Measurements from ENCODE around the gene ZC3H7A.
"Not testable (repeated sequence)": the region's sequence is repeated elsewhere in the genome, so short reads cannot be mapped to it uniquely, and the experiment has no call there.

ZC3H7A gene, protein sequence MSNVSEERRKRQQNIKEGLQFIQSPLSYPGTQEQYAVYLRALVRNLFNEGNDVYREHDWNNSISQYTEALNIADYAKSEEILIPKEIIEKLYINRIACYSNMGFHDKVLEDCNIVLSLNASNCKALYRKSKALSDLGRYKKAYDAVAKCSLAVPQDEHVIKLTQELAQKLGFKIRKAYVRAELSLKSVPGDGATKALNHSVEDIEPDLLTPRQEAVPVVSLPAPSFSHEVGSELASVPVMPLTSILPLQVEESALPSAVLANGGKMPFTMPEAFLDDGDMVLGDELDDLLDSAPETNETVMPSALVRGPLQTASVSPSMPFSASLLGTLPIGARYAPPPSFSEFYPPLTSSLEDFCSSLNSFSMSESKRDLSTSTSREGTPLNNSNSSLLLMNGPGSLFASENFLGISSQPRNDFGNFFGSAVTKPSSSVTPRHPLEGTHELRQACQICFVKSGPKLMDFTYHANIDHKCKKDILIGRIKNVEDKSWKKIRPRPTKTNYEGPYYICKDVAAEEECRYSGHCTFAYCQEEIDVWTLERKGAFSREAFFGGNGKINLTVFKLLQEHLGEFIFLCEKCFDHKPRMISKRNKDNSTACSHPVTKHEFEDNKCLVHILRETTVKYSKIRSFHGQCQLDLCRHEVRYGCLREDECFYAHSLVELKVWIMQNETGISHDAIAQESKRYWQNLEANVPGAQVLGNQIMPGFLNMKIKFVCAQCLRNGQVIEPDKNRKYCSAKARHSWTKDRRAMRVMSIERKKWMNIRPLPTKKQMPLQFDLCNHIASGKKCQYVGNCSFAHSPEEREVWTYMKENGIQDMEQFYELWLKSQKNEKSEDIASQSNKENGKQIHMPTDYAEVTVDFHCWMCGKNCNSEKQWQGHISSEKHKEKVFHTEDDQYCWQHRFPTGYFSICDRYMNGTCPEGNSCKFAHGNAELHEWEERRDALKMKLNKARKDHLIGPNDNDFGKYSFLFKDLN

DNA sequence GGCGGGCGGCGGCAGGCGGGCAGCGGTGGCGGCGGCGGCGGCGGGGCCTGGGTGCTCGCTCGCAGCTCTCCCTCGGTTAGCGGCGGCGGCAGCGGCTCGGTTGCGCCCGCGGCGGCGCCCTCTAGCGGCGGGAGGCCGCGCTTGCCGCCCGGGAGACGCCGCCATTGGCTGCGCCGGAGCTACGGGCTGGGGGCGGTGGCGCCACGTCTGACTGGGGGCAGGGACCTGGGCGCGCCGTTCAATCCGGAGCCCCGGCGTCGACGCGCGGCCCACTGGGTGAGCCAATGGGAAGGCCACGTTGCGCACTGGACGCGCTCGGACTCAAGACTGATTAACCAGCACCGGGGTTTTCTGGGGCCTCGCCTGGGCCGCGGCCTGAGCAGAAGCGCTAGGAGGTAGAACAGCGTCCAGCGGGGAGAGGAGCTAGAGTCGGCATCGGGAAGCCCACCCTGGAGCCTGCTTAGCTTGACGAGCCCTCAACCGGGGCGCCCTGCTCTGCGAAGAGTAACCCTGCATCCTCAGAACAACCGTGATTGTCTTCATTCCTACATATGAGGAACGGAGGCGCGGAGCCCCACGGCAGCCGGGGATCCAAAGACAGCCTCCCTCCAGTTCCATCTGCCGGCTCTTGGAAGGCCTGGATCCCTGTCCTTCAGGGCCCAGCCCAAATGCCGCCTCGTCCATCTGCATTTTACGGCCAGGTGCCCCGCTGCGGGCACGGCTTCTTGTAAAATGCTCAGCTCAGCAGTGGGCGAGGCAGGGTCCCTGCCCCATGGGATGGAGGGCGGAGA lies at the start of gene ZC3H7A:
TSS of gene ZC3H7A (minus strand) at position 93 of the 791 bp plus-strand sequence. CDS start 14,904 bp downstream, outside the sequence.
- DNase-seq (ENCODE audit: low read depth) = peak; percentile 90

DNA sequence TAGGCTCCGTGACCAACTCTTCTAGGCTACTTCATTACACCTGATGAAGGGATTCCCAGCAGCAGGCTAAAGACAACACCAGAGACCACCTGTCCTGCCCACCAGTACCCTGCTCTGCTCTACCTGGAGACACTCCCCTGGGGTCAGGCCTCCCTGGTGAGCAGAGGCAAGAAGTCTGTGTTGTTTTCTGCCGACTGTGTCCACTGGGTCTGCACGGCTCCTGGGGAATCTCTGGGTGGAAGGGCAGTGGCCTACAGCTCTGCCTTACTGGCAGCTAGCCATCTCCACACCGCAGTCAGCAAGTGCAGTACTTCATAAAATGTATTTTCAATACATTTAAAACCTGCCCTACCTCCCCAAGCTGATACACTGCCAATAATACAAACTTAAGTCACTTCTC lies 47.4 kb upstream of the ZC3H7A start:
- no peak for DNase-seq (ENCODE audit: low read depth)

DNA sequence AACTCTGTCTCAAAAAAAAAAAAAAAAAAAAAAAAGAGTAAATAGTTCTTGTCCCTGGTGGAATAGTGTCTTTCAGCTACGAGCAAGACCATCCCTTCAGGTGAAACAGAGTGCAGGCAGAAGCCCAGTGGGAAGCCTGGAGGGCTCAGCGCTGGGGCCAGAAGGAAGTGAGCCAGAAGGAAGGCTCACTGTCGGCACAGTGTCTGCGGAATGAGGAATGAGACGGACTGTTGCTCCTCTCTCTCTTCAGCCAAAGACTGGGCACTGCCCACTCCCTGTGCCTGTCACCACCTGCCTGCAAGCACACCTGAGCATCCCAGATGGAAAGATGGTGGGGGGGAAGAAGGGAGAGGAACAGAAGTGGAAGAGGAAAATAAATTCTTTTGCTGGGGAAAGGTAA lies 46.8 kb upstream of the ZC3H7A start:
- DNase-seq (ENCODE audit: low read depth) = no peak

DNA sequence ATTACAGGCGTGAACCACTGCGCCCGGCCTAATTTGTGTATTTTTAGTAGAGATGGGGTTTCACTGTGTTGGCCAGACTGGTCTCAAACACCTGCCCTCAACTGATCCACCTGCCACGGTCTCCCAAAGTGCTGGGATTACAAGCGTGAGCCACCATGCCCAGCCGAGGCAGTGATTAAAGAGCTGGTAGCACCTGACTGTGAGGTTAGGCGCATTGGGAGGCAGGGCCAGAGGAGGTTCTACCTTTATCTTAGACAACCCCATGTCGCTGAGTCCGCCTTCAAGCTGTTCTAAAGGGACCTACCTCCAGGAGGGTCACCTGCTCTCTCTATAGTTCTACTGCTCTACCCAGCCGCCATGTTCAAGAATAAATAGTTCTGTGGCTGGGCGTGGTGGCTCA lies 46.1 kb upstream of the ZC3H7A start:
- no peak for DNase-seq (ENCODE audit: low read depth)

DNA sequence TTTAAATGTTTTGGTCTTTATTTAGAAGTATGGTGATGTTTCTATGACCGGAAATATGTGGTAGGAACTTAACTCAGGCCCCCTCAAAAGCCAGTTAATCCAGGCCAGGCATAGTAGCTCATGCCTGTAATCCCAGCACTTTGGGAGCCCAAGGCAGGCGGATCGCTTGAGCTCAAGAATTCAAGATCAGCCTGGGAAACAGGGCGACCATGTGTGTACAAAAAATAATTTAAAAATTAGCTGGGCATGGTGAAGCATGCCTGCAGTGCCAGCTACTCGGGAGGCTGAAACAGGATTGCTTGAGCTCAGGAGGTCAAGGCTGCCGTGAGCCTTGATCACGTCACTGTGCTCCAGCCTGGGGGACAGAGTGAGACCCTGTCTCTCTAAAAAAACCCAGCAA lies 44.0 kb upstream of the ZC3H7A start:
- no peak for DNase-seq (ENCODE audit: low read depth)

DNA sequence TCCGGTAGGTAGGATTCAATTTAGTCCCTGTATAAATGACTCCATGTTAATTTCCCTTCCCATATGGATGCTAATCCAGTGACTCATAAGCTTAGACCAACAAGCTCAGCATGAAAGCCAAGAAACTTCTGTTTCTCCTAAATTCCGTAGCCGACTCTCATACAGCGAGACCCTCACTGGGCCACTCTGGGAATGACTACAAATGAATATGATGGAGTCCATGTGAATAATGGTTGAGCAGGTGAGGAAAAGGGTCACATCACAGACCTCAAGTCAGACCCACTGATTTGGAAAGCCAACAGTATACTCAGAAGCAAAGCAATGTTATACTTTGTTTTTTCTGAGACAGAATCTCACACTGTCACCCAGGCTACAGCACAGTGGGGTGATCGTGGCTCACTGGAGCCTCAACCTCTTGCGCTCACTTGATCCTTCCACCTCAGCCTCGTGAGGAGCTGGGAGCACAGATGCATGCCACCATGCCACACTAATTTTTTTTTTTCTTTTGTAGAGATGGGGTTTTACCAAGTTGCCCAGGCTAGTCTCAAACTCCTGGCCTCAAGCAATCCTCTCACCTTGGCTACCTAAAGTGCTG lies 39.7 kb upstream of the ZC3H7A start:
- DNase-seq (ENCODE audit: low read depth) = no peak

DNA sequence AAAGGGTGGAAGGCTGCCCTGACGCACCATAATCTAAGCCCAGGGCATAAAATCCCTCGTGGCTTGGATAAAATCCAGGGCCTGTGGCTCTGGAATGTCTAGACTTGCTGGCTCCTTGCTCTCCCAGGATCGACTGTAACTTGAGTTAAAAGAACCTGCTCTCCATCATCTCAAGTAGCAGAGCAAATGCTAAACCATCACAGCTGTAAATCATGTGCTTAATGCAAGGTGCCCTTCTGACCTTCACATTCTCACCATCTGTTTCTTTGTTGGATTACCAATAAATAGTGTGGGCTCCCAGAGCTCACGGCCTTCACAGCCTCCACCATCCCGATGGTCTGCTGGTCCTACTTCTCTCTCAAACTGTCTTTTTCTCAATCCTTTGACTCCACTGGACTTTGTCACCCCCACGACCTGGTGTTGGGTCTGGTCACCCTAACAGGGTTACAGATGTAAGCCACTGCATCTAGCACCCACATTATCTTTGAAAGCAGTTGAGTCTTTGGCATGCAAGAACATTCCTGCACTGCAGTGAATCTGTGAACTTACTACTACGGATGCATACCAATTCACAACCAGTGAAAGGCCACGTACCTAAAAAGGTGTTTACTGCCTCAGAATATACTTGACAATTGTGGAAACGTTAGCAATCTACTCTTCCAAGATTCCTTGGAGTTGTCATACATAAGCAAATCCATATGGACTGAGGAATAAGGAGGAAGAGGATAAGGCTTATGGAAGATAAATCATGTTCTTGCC lies 39.0 kb upstream of the ZC3H7A start:
- DNase-seq (ENCODE audit: low read depth) = no peak

DNA sequence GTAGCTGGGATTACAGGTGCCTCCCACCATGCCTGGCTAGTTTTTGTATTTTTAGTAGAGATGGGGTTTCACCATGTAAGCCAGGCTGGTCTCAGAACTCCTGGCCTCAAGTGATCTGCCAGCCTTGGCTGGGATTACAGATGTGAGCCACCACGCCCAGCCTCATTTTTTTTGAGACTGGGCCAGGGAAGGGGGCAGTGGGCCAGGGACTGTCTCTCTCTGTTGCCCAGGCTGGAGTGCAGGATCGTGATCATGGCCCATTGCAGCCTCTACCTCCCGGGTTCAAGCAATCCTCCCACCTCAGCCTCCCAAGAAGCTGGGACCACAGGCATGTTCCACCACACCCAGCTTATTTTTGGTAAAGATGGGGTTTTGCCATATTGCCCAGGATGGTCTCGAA lies 38.3 kb upstream of the ZC3H7A start:
- no peak for DNase-seq (ENCODE audit: low read depth)

DNA sequence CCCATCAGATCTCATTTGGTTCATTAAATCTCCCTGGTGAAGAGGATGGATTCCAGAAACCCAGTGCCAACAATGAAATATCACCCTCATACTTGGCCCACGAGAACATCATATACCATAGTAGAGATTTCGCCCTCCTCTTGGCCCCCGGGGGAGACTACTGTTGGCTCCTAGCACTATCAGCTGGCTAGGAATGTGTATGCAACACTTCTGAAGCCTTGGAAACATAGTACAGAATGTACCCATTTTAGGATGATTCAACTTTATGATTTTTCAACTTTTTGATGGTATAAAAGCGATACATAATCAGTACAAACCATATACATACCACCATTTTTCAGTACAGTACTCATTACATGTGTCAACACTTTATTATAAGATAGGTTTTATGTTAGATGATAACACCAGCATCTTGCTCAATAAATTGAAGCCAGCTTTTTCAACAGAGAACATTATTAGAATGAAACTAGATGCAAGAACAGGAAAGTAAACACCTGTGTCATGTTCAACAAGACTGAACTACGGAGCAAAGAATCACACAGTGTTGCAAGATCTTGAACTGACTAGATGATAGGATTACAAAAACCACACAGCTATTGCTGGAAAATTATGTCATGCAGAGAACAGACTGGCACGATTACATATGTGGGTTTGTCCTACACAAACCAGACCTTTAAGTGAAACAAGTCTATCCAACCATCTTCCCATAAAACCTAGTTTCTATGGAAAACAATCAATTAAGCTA lies 37.1 kb upstream of the ZC3H7A start:
- no peak for DNase-seq (ENCODE audit: low read depth)

DNA sequence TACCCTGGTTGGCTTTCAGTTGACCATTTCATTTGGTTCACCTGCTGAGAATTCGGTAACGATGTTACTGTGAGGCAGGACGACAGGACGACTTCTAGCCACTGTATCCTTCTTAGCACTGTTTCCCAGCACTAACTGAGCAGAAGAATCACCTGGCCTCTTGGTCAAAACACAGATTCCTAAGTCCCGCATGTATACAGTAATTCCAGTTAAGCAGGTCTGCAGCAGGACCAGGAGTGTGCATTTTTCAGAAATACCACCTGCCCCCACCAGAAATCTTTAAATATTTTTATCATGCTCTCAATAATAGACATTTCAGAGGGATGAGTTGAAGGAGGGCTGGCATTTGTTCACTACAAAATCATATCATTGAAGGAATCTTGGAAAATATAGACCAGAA lies 31.6 kb upstream of the ZC3H7A start:
- no peak for DNase-seq (ENCODE audit: low read depth)

DNA sequence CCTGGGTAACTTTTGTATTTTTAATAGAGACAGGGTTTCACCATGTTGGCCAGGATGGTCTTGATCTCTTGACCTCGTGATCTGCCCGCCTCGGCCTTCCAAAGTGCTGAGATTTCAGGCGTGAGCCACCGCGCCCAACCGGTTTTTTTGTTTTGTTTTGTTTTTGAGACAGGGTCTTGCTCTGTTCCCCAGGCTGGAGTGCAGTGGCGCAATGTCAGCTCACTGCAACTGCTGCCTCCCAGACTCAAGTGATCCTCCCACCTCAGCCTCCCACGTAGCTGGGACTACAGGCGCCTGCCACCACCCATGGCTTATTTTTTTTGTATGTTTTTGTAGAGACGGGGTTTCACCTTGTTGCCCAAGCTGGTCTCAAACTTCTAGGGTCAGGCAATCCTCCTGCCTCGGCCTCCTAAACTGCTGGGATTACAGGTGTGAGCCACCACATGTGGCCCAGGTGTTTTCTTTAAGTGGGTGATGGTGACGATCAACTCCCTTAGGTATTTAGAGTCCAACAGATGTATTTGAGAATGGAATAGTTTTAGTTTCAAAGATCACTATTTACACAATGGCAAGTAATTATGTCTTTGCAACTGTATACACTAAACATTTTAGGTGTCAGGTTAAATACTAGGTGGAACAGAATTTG lies 28.6 kb upstream of the ZC3H7A start:
- not testable (repeated sequence) for DNase-seq (ENCODE audit: low read depth)

DNA sequence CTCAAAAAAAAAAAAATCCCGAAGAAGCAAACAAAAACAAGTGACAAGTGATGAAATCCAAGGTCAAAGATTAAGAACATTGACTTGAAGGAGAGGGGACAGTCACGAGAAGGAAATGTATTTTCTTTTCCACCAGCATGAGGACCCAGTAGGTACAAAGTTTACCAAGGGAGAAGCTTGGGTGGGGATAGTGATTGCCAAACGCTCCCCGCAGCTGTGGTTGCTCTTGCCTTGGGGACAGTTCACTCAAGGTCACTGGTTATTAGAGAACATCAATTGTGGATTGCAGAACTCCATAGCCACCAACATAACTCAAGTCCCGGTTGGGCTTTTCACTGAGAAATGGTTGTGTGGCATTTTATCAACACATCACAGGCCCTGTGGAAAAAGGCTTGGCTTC lies 27.3 kb upstream of the ZC3H7A start:
- no peak for DNase-seq (ENCODE audit: low read depth)

DNA sequence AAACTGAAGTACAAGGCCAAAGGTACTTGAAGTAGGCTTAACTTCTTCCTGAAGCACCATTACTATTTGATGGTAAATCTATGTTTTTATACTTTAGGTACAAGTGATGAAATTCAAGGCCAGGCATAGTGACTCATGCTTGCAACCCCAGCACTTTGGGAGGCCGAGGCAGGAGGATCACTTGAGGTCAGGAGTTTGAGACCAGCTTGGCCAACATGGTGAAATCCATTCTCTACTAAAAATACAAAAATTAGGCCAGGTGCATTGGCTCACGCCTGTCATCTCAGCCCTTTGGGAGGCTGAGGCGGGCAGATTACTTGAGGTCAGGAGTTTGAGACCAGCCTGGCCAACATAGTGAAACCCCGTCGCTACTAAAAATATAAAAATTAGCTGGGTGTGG lies 26.6 kb upstream of the ZC3H7A start:
- not testable (repeated sequence) for DNase-seq (ENCODE audit: low read depth)

DNA sequence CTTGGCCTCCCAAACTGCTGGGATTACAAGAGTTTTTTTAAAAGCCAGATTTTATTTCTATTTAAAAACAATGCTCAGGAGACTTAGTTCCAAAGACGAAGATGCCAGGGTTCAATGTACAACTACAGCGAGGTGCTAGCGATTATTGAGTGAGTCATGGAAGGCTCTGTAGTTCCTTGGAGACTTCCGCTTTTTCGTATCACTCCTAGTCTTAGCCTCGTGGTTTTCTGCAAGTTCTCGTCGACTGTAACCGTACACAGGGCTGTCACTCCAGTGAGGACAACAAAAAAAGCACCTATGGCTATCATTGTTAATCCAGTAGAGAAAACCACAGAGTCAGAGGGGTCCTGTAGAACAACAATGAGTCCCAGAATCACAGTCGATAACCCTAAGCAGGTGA lies 22.7 kb upstream of the ZC3H7A start:
- DNase-seq (ENCODE audit: low read depth) = no peak

DNA sequence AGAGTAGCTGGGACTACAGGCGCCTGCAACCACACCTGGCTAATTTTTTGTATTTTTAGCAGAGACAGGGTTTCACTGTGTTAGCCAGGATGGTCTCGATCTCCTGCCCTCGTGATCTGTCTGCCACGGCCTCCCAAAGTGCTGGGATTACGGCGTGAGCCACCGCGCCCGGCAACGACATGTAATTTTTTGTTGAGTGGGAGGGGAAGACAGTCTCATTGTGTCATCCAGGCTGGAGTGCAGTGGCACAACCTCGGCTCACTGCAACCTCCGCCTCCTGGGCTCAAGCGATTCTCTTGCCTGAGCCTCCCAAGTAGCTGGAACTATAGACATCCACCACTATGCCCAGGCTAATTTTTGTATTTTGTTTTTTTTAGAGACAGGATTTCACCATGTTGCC lies 21.9 kb upstream of the ZC3H7A start:
- DNase-seq (ENCODE audit: low read depth) = not testable (repeated sequence)

DNA sequence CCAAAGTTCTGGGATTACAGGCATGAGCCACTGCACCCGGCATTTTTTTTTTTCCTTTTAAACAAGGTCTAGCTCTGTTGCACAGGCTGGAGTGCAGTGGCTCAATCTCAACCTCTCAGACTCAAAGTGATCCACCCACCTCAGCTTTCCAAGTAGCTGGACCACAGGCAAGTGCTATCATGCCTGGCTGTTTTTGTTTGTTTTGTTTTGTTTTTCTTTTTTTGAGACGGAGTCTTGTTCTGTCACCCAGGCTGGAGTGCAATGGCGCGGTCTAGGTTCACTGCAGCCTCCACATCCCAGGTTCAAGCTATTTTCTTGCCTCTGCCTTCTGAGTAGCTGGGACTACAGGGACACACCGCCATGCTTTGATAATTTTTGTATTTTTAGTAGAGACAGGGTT lies 19.1 kb upstream of the ZC3H7A start:
- DNase-seq (ENCODE audit: low read depth) = no peak

DNA sequence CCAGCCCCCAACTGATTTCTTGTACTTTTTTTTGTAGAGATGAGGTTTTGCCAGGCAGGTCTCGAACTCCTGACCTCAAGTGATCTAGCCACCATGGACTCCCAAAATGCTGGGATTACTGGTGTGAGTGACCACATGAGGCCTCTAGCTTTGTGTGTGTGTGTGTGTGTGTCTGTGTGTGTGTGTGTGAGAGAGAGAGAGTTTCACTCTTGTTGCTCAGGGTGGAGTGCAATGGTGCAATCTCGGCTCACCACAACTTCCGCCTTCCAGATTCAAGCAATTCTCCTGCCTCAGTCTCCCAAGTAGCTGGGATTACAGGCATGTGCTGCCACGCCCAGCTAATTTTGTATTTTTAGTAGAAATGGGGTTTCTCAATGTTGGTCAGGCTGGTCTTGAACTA lies 17.7 kb upstream of the ZC3H7A start:
- not testable (repeated sequence) for DNase-seq (ENCODE audit: low read depth)

DNA sequence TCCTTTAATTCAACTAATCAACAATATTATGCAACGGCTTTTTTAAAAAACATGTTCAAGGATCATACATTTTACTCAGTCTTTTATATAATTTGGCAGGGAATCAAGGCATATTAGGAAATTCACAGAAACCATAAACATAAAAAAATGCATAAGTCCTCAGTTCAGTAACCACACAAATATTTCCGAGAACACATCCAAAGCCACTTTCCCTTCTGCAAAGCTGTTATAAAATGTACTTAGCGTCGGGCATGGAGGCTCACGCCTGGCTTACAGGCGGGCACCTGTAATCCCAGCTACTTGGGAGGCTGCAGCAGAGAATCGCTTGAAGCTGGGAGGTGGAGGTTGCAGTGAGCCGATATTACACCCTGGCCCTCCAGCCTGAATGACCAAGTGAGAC lies 9.7 kb upstream of the ZC3H7A start:
- DNase-seq (ENCODE audit: low read depth) = no peak

DNA sequence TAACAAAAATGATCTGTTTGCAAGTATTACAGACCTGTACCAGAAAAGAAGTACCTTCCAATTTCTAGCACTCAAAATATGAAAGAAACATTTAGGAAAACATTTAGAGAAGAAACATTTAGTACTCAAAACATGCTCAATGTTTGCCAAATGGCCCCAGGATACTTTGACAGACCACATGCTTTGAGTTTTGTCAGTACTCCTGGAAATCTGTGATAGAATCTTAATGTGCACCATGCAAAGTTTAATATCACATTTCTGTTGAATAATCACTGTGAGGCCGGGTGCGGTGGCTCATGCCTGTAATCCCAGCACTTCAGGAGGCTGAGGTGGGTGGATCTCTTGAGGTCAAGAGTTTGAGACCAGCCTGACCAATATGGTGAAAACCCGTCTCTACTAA lies 8.5 kb upstream of the ZC3H7A start:
- DNase-seq (ENCODE audit: low read depth) = no peak

DNA sequence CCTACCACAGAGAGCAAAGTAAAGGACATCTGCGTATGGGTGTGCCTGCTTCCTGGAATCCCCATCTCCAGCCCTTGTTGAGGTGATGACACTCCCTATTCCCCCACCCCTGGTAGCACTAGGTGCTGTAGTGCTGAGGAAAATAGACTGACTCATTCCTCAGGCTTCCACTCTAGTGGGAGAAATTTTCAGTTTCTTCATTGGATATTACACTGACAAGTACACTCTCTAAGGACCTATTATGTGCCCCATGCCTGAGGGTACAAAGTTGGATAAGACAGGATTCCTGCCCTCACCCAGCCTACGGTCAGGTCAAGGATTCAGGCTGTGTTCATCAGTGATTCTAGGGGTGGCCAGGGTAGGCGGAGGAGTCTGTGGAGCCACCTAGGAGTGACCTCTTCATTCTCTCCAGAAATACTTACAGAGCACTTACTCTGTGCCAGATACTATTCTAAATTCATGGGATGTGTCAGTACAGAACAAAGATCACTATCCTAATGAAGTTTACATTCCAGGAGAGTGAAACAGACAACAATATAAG lies 4.5 kb upstream of the ZC3H7A start:
- no peak for DNase-seq (ENCODE audit: low read depth)

Data from CMK (cell line).